Measurements from ENCODE around the gene FARP1.

Gene FARP1

DNA sequence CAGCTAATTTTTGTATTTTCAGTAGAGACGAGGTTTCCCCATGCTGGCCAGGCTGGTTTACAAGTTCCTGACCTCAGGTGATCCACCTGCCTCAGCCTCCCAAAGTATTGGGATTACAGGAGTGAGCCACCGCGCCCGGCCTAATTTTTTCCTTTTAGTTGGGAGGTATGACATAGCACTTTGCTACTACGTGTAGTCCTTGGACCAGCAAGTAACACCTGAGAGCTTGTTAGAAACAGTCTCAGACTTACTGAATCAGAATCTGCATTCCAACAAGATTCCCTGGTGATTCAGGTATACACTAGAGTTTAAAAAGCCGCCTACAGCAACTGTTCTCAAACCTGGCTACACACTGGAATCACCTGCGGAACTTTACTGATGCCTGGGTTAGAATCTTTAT lies 1.8 kb upstream of the FARP1 start:
- no peak overlapping the region for H3K27ac ChIP-seq
- TF ChIP-seq, protein P1, sequence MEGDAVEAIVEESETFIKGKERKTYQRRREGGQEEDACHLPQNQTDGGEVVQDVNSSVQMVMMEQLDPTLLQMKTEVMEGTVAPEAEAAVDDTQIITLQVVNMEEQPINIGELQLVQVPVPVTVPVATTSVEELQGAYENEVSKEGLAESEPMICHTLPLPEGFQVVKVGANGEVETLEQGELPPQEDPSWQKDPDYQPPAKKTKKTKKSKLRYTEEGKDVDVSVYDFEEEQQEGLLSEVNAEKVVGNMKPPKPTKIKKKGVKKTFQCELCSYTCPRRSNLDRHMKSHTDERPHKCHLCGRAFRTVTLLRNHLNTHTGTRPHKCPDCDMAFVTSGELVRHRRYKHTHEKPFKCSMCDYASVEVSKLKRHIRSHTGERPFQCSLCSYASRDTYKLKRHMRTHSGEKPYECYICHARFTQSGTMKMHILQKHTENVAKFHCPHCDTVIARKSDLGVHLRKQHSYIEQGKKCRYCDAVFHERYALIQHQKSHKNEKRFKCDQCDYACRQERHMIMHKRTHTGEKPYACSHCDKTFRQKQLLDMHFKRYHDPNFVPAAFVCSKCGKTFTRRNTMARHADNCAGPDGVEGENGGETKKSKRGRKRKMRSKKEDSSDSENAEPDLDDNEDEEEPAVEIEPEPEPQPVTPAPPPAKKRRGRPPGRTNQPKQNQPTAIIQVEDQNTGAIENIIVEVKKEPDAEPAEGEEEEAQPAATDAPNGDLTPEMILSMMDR (conservative IDR thresholded peaks at IDR 0.05), result no peak
- TF ChIP-seq ZFX (IDR thresholded peaks at IDR 0.05), result no peak

DNA sequence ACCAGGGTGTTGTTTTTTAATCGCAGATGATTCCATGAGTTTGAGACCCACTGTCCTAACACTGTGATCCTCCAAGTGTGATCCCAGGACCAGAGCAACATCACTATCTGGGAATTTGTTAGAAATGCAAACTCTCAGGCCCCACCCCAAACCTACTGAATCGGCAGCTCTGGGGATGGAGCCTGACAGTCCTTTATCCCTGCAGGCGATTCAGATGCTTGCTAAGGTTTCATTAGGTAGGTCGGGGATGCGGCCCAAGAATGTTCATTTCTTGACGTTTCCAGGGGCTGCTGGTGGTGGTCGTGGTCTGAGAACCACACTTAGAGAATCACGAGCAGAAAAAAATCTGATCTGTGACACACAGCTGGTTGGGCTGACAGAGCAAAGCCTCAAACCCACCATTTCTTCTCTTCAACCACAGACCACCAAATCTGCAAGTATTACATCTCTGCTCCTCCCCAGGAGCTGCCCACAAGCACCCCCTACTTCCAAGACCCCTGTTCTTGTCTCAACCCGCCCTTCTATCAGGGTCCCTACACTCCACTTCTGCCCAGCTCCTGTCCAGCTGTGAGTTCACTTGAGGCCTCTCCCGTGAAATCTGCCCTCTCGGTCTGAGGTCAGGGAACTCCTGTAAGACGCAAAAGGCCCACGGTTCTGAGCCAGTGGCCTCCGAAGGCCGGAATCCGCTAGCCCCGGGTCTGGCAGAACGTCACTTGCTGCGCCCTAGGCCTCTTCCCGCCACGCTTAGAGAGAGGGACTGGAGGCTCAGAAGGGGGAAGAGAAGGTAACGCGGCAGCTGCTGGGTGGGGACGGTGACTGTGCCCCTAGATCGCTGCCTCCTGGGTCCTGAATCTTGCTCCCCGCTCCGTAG lies 1.1 kb upstream of the FARP1 start:
- TF ChIP-seq ZFX (IDR thresholded peaks at IDR 0.05), result no peak
- TF ChIP-seq, protein P1 (conservative IDR thresholded peaks at IDR 0.05), result no peak
- H3K27ac ChIP-seq, result no peak overlapping the region; the same call in 1 of the 2 replicates

DNA sequence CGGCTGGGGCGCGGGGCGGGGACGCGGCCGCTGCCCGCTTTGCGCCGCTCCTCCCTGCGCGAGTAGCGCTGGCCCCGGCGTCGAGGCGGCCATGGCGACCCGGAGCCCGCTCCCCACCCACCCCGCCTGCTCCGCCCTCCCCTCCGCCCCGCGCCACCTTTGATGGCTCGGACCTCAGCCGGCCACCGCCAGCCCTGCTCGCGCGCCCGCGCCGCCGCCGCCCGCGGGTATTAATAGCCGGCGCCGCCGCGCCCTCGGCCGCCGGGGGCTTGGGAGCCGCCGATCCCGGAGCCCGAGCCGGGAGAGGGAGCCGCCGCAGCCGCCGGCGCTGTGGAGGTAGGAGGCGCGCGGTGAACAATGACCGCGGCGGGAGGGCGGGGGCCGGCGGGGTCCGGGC lies 261 bp downstream of the FARP1 start:
- peak overlapping the region; percentile 89 for H3K27ac ChIP-seq
- TF ChIP-seq, protein P1 (conservative IDR thresholded peaks at IDR 0.05), result peak; percentile 51
- no peak for TF ChIP-seq ZFX (IDR thresholded peaks at IDR 0.05)

DNA sequence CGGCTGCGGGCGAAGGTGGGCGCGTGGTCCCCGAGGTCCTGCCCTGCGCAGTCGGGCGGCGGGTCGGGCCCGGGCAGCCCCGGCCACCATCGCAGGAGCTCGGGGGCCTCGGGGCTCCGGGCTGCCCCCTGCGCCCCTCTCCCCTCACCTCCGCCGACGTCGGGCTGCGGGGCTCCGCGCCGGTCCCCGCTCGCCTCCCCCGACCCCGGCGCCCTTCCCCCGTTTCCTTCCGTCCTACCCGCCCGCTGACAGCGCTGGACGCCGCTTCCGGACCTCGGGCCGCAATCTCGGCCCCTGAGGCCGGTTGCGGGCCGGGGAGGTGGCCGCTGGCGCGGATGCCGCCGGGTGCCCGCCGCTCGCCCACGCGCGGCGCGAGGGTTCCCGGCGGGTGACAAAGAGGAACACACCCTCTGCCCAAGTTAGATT lies 720 bp downstream of the FARP1 start:
- peak overlapping the region; percentile 89 for H3K27ac ChIP-seq
- TF ChIP-seq, protein P1 (conservative IDR thresholded peaks at IDR 0.05), result no peak
- peak; percentile 34; the same call in 1 of the 2 replicates for TF ChIP-seq ZFX (IDR thresholded peaks at IDR 0.05)

DNA sequence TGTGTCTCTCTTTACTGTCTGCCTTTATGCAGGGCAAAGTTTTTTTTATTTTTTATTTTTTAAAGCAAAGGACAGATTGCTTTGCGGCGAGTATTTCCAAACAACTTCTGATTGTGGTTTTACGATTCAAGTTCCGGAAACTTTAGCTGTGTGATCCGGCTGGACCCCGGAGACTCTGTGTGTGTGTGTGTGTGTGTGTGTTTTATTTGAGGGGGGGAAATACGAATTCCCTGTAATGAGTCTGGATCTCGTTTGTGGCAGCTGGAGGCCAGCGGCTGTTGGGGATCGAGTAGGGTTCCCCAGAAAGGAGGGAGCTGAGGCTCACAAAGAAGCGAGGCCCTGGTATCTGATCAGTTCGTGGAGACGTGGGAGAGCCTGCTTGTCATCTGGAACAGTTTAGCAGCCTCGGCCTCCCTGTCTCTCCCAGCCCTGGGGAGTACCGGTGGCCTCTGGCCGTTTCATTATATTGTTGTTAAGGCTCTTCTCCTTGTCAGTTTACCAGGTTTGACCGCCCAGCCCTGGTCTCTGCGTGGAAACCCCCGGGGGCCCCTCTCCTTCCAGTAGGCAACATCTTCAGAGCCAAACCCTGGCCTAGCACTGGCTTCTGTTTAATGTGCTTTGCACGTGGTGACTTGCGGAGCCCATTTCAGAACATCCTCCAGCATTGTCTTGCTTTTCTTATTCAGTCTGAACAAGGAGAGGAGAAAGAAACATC lies 1.3 kb downstream of the FARP1 start:
- TF ChIP-seq ZFX (IDR thresholded peaks at IDR 0.05), result no peak
- TF ChIP-seq, protein P1 (conservative IDR thresholded peaks at IDR 0.05), result no peak
- peak overlapping the region; percentile 89 for H3K27ac ChIP-seq

DNA sequence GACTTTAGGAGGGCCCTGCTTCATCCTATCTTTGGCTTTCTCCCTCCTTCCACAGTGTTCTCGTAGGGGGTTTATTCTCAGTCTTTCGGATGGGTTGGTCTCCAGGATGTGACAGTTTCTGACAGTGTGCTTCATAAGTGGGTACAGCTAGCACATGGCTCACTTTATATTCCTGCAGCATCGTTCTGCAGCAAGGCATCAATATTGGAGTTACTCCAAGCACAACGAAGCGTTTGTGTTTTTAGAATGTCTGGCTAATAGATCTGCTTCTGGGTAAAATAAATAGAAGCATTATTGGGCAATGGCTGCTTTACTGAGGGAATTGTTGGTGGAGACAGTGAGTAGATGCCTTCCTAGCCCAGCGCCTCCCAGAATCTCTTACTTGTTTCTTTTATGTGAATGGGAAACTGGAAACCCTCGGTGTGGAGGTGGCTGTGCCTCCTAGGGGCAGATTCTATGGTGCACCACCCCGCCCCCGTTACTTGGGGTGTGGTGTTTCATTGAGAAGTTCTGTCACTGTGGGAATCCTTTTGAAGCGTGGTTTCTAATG lies 2.0 kb downstream of the FARP1 start:
- H3K27ac ChIP-seq, result peak overlapping the region; percentile 89
- TF ChIP-seq, protein P1 (conservative IDR thresholded peaks at IDR 0.05), result peak; percentile 24
- no peak for TF ChIP-seq ZFX (IDR thresholded peaks at IDR 0.05)

DNA sequence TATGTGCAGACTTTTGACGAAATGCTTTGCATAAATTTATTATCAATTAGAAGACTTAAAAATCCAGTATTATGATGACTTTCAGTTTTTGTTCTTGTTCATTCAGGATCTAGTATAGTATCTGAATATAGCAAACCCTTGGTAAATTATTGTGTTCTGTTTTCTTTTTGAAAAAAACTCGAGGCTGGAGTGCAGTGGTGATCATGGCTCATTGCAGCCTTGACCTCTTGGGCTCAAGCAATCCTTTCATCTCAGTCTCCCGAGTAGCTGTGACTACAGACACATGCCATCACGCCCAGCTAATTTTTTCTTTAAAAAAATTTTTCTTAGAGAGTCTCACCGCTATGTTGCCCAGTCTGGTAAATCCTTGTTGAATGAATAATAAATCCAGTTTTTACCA lies 4.6 kb downstream of the FARP1 start:
- TF ChIP-seq, protein P1 (conservative IDR thresholded peaks at IDR 0.05), result no peak
- TF ChIP-seq ZFX (IDR thresholded peaks at IDR 0.05), result no peak
- H3K27ac ChIP-seq, result no peak overlapping the region

Measured in C4-2B (cell line).